H1 (cell line): Measurements from ENCODE around the gene VAMP2. TPM values are rescaled to one million over a fixed set of nuclear protein-coding genes. Genes with fewer than 3 reads are reported as not detected.

Experiments
- CTCF ChIA-PET: fragments of 300-600 bp; sonication (Branson Sonifier 250); formaldehyde crosslinking; loops from one replicate; lab custom pipeline; 2021; ENCODE audit not compliant: partially characterized antibody; lab: Charles Lee
- POLR2A ChIA-PET: fragments of 300-600 bp; sonication (Branson Sonifier 250); formaldehyde crosslinking; loops from one replicate; lab custom pipeline; 2021; ENCODE audit warnings: inconsistent platforms; ENCODE audit not compliant: partially characterized antibody; lab: Charles Lee
- DNase-seq, 2 experiments: peaks; one replicate each; pipeline versions ENCODE4 v3.0.0 to v3.0.0-alpha.2; 2010 to 2022; ENCODE audit warnings: low spot score in 2 of 2, low read depth in 1 of 2, mixed read lengths in 1 of 2
- FAIRE-seq: peaks from 2 replicates; lab custom pipeline; 2011; peaks lifted over from hg19 to GRCh38; lab: Jason Lieb, UNC
- H2AFZ ChIP-seq: 2 replicates; pipeline ENCODE4 v1.8.1; 2012; ENCODE audit warnings: low read length, inconsistent platforms
- H2AK5ac ChIP-seq: 2 replicates; pipeline ENCODE4 v1.6.1; 2013; ENCODE audit warnings: low read depth, low read length
- H2BK120ac ChIP-seq: replicated peaks from 2 replicates; pipeline ENCODE3; 2013; ENCODE audit warnings: low read depth, low read length, inconsistent platforms
- H2BK12ac ChIP-seq: 2 replicates; pipeline ENCODE4 v1.6.1; 2013; ENCODE audit warnings: low read depth, low read length
- H2BK15ac ChIP-seq: 2 replicates; pipeline ENCODE4 v1.6.1; 2013; ENCODE audit warnings: low read length
- H2BK20ac ChIP-seq: 2 replicates; pipeline ENCODE4 v1.6.1; 2013; ENCODE audit warnings: low read length
- H2BK5ac ChIP-seq: 2 replicates; pipeline ENCODE4 v1.6.1; 2013; ENCODE audit warnings: low read depth, low read length
- H3K14ac ChIP-seq: 2 replicates; pipeline ENCODE4 v1.6.1; 2013; ENCODE audit warnings: inconsistent platforms; ENCODE audit not compliant: insufficient read length
- H3K18ac ChIP-seq: 2 replicates; pipeline ENCODE4 v1.6.1; 2013; ENCODE audit warnings: low read length; ENCODE audit errors: extremely low read depth
- H3K23ac ChIP-seq: 2 replicates; pipeline ENCODE4 v1.6.1; 2013; ENCODE audit warnings: inconsistent platforms; ENCODE audit not compliant: insufficient read length
- H3K23me2 ChIP-seq: 2 replicates; pipeline ENCODE4 v1.6.1; 2013; ENCODE audit warnings: low read depth, low read length
- H3K27ac ChIP-seq: 2 replicates; pipeline ENCODE4 v1.6.1; 2011; ENCODE audit warnings: low read depth, low read length, inconsistent platforms
- H3K27me3 ChIP-seq, 4 experiments: replicated peaks in 1 of 4; 1 replicate in 1 of 4; 2 replicates in 3 of 4; pipeline versions ENCODE4 v1.6.1 to v1.8.1; 2011 to 2013; ENCODE audit warnings: low read length in 3 of 4, mild to moderate bottlenecking in 3 of 4, inconsistent platforms in 2 of 4, mixed read lengths in 2 of 4, moderate library complexity in 1 of 4; ENCODE audit not compliant: control insufficient read depth in 3 of 4, insufficient read depth in 3 of 4; ENCODE audit errors: extremely low read depth in 1 of 4
- H3K36me3 ChIP-seq, 4 experiments: 2 replicates each; pipeline versions ENCODE4 v1.6.1 to v1.8.1; 2011 to 2013; ENCODE audit warnings: mild to moderate bottlenecking in 4 of 4, low read length in 3 of 4, moderate library complexity in 2 of 4, control low read depth in 1 of 4, inconsistent platforms in 1 of 4; ENCODE audit not compliant: insufficient read depth in 4 of 4, control insufficient read depth in 2 of 4
- H3K4ac ChIP-seq: replicated peaks from 2 replicates; pipeline ENCODE3; 2013; ENCODE audit warnings: low read length, low read depth, mixed read lengths, inconsistent platforms; ENCODE audit not compliant: insufficient read length
- H3K4me1 ChIP-seq, 4 experiments: replicated peaks in 1 of 4; 1 replicate in 1 of 4; 2 replicates in 3 of 4; pipeline versions ENCODE4 v1.6.1 to v1.8.1; 2011 to 2013; ENCODE audit warnings: low read length in 3 of 4, inconsistent platforms in 2 of 4, mixed read lengths in 1 of 4; ENCODE audit not compliant: insufficient read depth in 4 of 4, control insufficient read depth in 3 of 4
- H3K4me2 ChIP-seq, 2 experiments: 2 replicates each; pipeline versions ENCODE4 v1.6.1 to v1.8.1; 2011 to 2013; ENCODE audit warnings: low read depth in 2 of 2, low read length in 2 of 2, control low read depth in 1 of 2, inconsistent platforms in 1 of 2, mild to moderate bottlenecking in 1 of 2; ENCODE audit not compliant: insufficient read depth in 1 of 2
- H3K4me3 ChIP-seq, 4 experiments: fragments of 200-600, 300-600 bp in 1 of 4; sonication (generic), shearing (Covaris generic), sonication (Bioruptor Twin) in 1 of 4; 2 replicates each; pipeline versions ENCODE4 v1.5.1 to v1.8.1; 2011 to 2016; ENCODE audit warnings: low read length in 4 of 4, low read depth in 3 of 4, control low read depth in 2 of 4, inconsistent platforms in 2 of 4, mild to moderate bottlenecking in 2 of 4, mixed read lengths in 1 of 4, moderate library complexity in 1 of 4; ENCODE audit not compliant: insufficient read depth in 2 of 4; ENCODE audit errors: extremely low read depth in 1 of 4
- H3K56ac ChIP-seq: replicated peaks from 2 replicates; pipeline ENCODE3; 2013; ENCODE audit warnings: low read depth, mild to moderate bottlenecking, mixed read lengths, low read length, inconsistent platforms; ENCODE audit not compliant: insufficient read length
- H3K79me1 ChIP-seq: 2 replicates; pipeline ENCODE4 v1.6.1; 2013; ENCODE audit warnings: low read depth, low read length, control low read depth
- H3K79me2 ChIP-seq, 2 experiments: 2 replicates each; pipeline versions ENCODE4 v1.6.1 to v1.8.1; 2012 to 2013; ENCODE audit warnings: low read length in 2 of 2, mild to moderate bottlenecking in 2 of 2, inconsistent platforms in 1 of 2; ENCODE audit not compliant: insufficient read depth in 2 of 2, control insufficient read depth in 1 of 2
- H3K9ac ChIP-seq, 4 experiments: replicated peaks in 1 of 4; 1 replicate in 1 of 4; 2 replicates in 3 of 4; pipeline versions ENCODE4 v1.6.1 to v1.8.1; 2011 to 2013; ENCODE audit warnings: low read depth in 3 of 4, low read length in 3 of 4, control low read depth in 2 of 4, mild to moderate bottlenecking in 2 of 4, moderate library complexity in 2 of 4, inconsistent platforms in 1 of 4; ENCODE audit errors: extremely low read depth in 1 of 4
- H3K9me3 ChIP-seq, 2 experiments: 2 replicates each; pipeline versions ENCODE4 v1.6.1 to v1.8.1; 2012 to 2013; ENCODE audit warnings: mild to moderate bottlenecking in 2 of 2, moderate library complexity in 2 of 2, control low read depth in 1 of 2, inconsistent platforms in 1 of 2, low read depth in 1 of 2, low read length in 1 of 2, mixed read lengths in 1 of 2; ENCODE audit not compliant: insufficient read depth in 2 of 2
- H4K20me1 ChIP-seq, 2 experiments: replicated peaks in 1 of 2; 2 replicates each; pipeline versions ENCODE3 to v1.8.1; 2011 to 2013; ENCODE audit warnings: inconsistent platforms in 2 of 2, low read length in 2 of 2, mild to moderate bottlenecking in 1 of 2; ENCODE audit not compliant: insufficient read depth in 2 of 2, control insufficient read depth in 1 of 2
- H4K5ac ChIP-seq: 2 replicates; pipeline ENCODE4 v1.6.1; 2013; ENCODE audit warnings: low read length, low read depth, mixed read lengths, inconsistent platforms; ENCODE audit not compliant: insufficient read length
- H4K8ac ChIP-seq: 2 replicates; pipeline ENCODE4 v1.8.0; 2013; ENCODE audit warnings: mild to moderate bottlenecking, moderate library complexity, low read length, inconsistent platforms; ENCODE audit not compliant: insufficient read depth; ENCODE audit errors: extremely low read depth
- H4K91ac ChIP-seq: replicated peaks from 2 replicates; pipeline ENCODE3; 2013; ENCODE audit warnings: low read length, mixed read lengths, inconsistent platforms; ENCODE audit not compliant: insufficient read length
- CBX5 ChIP-seq: fragments of 300-800, 300-1000 bp; sonication (generic); IDR thresholded peaks from 2 replicates; pipeline ENCODE4 v1.7.1; 2016; ENCODE audit warnings: antibody characterized with exemption, low read length, low read depth
- CHD1 ChIP-seq: IDR thresholded peaks from 2 replicates; pipeline ENCODE4 v1.6.1; 2012; ENCODE audit warnings: low read depth, low read length, improper control_type of control experiment
- EZH2 ChIP-seq: fragments of 200-600 bp; sonication (generic); IDR thresholded peaks from 2 replicates; pipeline ENCODE4 v1.7.1; 2012; ENCODE audit warnings: low read depth, mild to moderate bottlenecking, moderate library complexity, low read length, inconsistent platforms; ENCODE audit not compliant: severe bottlenecking
- NRF1 ChIP-seq: IDR thresholded peaks from 2 replicates; pipeline ENCODE4 v1.6.1; 2011; ENCODE audit warnings: mild to moderate bottlenecking, low read depth, low read length, improper control_type of control experiment
- POU5F1 ChIP-seq: IDR thresholded peaks from 2 replicates; pipeline ENCODE4 v1.6.1; 2011; ENCODE audit warnings: low read depth, mild to moderate bottlenecking, low read length, moderate library complexity
- SP1 ChIP-seq: IDR thresholded peaks from 2 replicates; pipeline ENCODE4 v1.6.1; 2011; ENCODE audit warnings: low read depth, low read length
- TCF12 ChIP-seq: IDR thresholded peaks from 2 replicates; pipeline ENCODE4 v1.6.1; 2011; ENCODE audit warnings: low read depth, mild to moderate bottlenecking, low read length
- TEAD4 ChIP-seq: IDR thresholded peaks from 2 replicates; pipeline ENCODE4 v1.6.1; 2012; ENCODE audit warnings: low read depth, low read length, inconsistent platforms, mixed read lengths
- YY1 ChIP-seq: IDR thresholded peaks from 2 replicates; pipeline ENCODE4 v1.6.1; 2011; ENCODE audit warnings: low read depth, mild to moderate bottlenecking, low read length
- WGBS, 2 experiments: shearing (Covaris generic) in 1 of 2; methylation state at CpG; one replicate each; pipeline versions ENCODE4 v1.1.6 to v1.1.7; 2013 to 2015; ENCODE audit warnings: low lambda C conversion rate in 2 of 2, mixed read lengths in 2 of 2, inconsistent platforms in 1 of 2, low coverage in 1 of 2, missing lambda C conversion rate in 1 of 2; ENCODE audit not compliant: insufficient replicate concordance in 2 of 2, insufficient coverage in 1 of 2, insufficient read length in 1 of 2; ENCODE audit errors: extremely low coverage in 1 of 2, missing lambda C conversion rate in 1 of 2; 5-methylcytosine and 5-hydroxymethylcytosine counted together
- polyA plus RNA-seq, 7 experiments: library from polyadenylated mRNA; depleted of rRNA in 3 of 7; stranded (reverse) in 5 of 7; unstranded in 2 of 7; fragments of >200 nt in 5 of 7; fragments of 200-250 nt in 2 of 7; gene quantifications; 1 replicate in 5 of 7; 2 replicates in 1 of 7; 4 replicates in 1 of 7; pipeline versions ENCODE4 v1.2.1 to v1.2.3, GENCODE V29; 2011 to 2013; ENCODE audit warnings: missing spikeins in 2 of 7, mixed read lengths in 2 of 7
- total RNA-seq: library from RNA; stranded (reverse); fragmentation: NEBNext Ultra II Directional; extraction: Animal tissue kit (Norgen Biotek cat#: 25700); gene quantifications from 2 replicates; pipeline ENCODE4 v1.2.1, GENCODE V29; 2021
- TF ChIP-seq, protein P1 (sequence below), 3 experiments: IDR thresholded peaks; 1 replicate in 2 of 3; 2 replicates in 1 of 3; pipeline versions ENCODE4 v1.5.1 to v1.6.1; 2011; ENCODE audit warnings: low read length in 3 of 3, mild to moderate bottlenecking in 3 of 3, inconsistent platforms in 2 of 3, low read depth in 1 of 3, moderate library complexity in 1 of 3; ENCODE audit not compliant: insufficient read depth in 1 of 3; ENCODE audit errors: control extremely low read depth in 1 of 3

The VAMP2 gene
- total and polyA plus RNA-seq, 2 of the 8 experiments (the other 6 are each of a cell fraction or from before 2014, with no cell fraction given): 19.3 to 20.5 TPM

GRCh38 chr17:8116776-8117175 lies 46.0 kb downstream of the VAMP2 start:
- POLR2A ChIA-PET: interaction anchor here (0.9 to 1.3 kb wide), 4 partner anchors 17 to 56 kb away, joined by 3 to 4 read pairs (median 3); no protein-coding TSS in a partner anchor
- CTCF ChIA-PET: interaction anchor here (0.7 to 23.3 kb wide), 7 partner anchors 7 to 60 kb away, joined by 3 to 501 read pairs (median 40); partner anchors contain the start of genes ALOX12B and TMEM107
- Histone ChIP-seq H3K79me1 (no peaks in the 10 kb centered on the region), H3K4ac (no peak overlapping the region), H4K5ac (no peak overlapping the region), H2BK5ac (no peak overlapping the region), H4K91ac (no peak overlapping the region), H3K23me2 (peaks cover 19% of the 10 kb centered on the region), H3K18ac (no peak overlapping the region), H3K4me3 (no peak overlapping the region), H3K4me1 (peaks cover 0 to 7% (median 4%) of the 10 kb centered on the region in 4 experiments; a peak in 5 of 7 replicates), H3K4me2 (peak overlapping the region in 1 of 2 experiments; percentile 88; a peak in 1 of 4 replicates), H3K9me3 (no peaks in the 10 kb centered on the region), H3K9ac (no peak overlapping the region), H4K8ac (no peak overlapping the region), H3K23ac (no peak overlapping the region), H3K56ac (no peak overlapping the region), H2BK12ac (no peak overlapping the region), H2BK15ac (no peak overlapping the region; the same call in 1 of the 2 replicates), H2AFZ (no peak overlapping the region), H3K14ac (no peak overlapping the region), H2BK20ac (no peak overlapping the region), H2AK5ac (no peak overlapping the region), H3K36me3 (no peaks in the 10 kb centered on the region)
- no peak for FAIRE-seq
- DNase-seq: no peak
- 65% methylated on average over 18 of the region's 18 CpGs; no CpG with 5 or more reads in 1 of the 2 experiments for WGBS, 2 experiments
- no peak for TF ChIP-seq NRF1
- no peak for TF ChIP-seq EZH2
- TF ChIP-seq TEAD4: no peak
- no peak for TF ChIP-seq POU5F1
- TF ChIP-seq, protein P1, sequence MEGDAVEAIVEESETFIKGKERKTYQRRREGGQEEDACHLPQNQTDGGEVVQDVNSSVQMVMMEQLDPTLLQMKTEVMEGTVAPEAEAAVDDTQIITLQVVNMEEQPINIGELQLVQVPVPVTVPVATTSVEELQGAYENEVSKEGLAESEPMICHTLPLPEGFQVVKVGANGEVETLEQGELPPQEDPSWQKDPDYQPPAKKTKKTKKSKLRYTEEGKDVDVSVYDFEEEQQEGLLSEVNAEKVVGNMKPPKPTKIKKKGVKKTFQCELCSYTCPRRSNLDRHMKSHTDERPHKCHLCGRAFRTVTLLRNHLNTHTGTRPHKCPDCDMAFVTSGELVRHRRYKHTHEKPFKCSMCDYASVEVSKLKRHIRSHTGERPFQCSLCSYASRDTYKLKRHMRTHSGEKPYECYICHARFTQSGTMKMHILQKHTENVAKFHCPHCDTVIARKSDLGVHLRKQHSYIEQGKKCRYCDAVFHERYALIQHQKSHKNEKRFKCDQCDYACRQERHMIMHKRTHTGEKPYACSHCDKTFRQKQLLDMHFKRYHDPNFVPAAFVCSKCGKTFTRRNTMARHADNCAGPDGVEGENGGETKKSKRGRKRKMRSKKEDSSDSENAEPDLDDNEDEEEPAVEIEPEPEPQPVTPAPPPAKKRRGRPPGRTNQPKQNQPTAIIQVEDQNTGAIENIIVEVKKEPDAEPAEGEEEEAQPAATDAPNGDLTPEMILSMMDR (IDR thresholded peaks at IDR 0.05; ENCODE audit: control extremely low read depth in 1 of 3, insufficient read depth in 1 of 3, low read depth in 1 of 3, low read length in 3 of 3): no peak
- TF ChIP-seq CBX5: no peak
- TF ChIP-seq CHD1: no peak
- TF ChIP-seq YY1: no peak
- no peak for TF ChIP-seq SP1
- no peak for TF ChIP-seq TCF12
- TF ChIP-seq, all 59 proteins: peak for 0
- Histone ChIP-seq H3K79me2 (no peaks in the 10 kb centered on the region), H2BK120ac (no peak overlapping the region), H4K20me1 (peaks cover 0 to 3% of the 10 kb centered on the region in 2 experiments), H3K27me3 (peaks cover 9 to 51% (median 40%) of the 10 kb centered on the region in 4 experiments), H3K27ac (no peak overlapping the region)
